ENCODE data around the gene CCDC87. TPM values are rescaled to one million over a fixed set of nuclear protein-coding genes. Genes with fewer than 3 reads are reported as not detected.
"Not testable (repeated sequence)": the region's sequence is repeated elsewhere in the genome, so short reads cannot be mapped to it uniquely, and the experiment has no call there.

Gene CCDC87
- total and polyA plus RNA-seq, 3 donors from 2014 or later = 14.4 to 37.2 (median 26.3) TPM

DNA sequence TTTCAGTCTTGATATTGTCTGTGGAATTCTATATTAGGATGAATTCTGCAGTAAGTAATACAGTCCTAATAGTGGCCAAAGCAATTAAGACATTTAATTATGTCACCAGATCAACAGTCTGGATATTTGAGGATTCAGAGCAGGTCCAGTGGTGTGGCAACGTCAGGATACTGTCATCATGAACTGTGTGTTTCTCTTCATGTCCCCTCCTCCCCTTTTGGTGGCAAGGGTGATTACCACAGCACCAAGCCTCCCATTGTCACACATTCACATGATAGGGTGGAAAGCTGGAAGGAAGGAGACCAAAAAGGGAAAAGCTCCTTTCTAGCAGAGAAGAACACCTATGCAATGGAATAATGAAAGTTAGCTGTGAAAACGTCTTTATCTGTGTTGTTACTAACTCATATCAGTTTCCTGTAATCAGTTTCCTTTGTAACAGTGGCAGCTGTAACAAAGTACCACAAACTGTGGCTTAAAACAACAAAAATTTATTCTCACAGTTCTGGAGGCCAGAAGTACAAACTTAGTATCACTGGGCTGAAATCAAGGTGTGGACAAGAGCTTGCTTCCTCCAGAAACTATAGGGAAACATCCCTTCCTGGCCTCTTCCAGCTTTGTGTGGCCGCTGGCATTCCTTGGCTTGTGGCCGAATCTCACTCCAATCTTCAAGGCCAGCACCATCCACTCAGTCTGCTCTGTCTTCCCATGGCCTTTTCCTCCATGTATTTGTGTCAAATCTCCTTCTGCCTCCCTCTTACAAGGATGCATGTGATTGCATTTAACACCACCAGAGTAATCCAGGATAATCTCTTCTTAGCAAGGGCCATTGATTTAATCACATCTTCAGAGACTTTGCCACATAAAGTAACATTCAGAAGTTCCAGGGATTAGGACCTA, 17.1 kb upstream of the CCDC87 start:
- peak; percentile 53 for DNase-seq
- H3K27ac ChIP-seq = peak overlapping the region in 1 of 2 donors; percentile 45
- intact Hi-C loops (cut with DNase I; ENCODE audit: low total_unique reads) = no loop called here
- peaks cover 29% of the 10 kb centered on the region for H3K4me1 ChIP-seq
- WGBS, 2 donors = 51 to 56% methylated on average over 4 of the region's 4 CpGs
- no peak overlapping the region for H3K4me3 ChIP-seq
- no peaks in the 10 kb centered on the region for H3K27me3 ChIP-seq
- no peak for TF ChIP-seq POLR2A (IDR thresholded peaks at IDR 0.05)
- no peak for TF ChIP-seq CTCF (IDR thresholded peaks at IDR 0.05)
- H3K9me3 ChIP-seq = no peaks in the 10 kb centered on the region
- no peaks in the 10 kb centered on the region for H3K36me3 ChIP-seq (ENCODE audit: low read depth, missing control alignments)

GRCh38 chr11:66607126-66607834, 14.4 kb upstream of the CCDC87 start:
- TF ChIP-seq POLR2A (IDR thresholded peaks at IDR 0.05) = no peak
- intact Hi-C loops (cut with DNase I; ENCODE audit: low total_unique reads) = no loop called here
- Histone ChIP-seq H3K27ac (peak overlapping the region; percentile 55 to 61), H3K9me3 (no peaks in the 10 kb centered on the region), H3K27me3 (no peaks in the 10 kb centered on the region), H3K4me1 (peaks cover 44% of the 10 kb centered on the region), H3K36me3 (ENCODE audit: low read depth, missing control alignments) (no peaks in the 10 kb centered on the region), H3K4me3 (no peak overlapping the region)
- 33 to 40% methylated on average over 8 of the region's 8 CpGs for WGBS, 2 donors
- peak; percentile 92 for DNase-seq

GRCh38 chr11:66606608-66607007, 13.7 kb upstream of the CCDC87 start:
- 76 to 80% methylated on average over 3 of the region's 3 CpGs for WGBS, 2 donors
- Histone ChIP-seq H3K4me1 (peaks cover 51% of the 10 kb centered on the region), H3K27ac (peak overlapping the region; percentile 55 to 61)
- DNase-seq; H3K4me3 ChIP-seq; intact Hi-C loops (cut with DNase I; ENCODE audit: low total_unique reads); H3K9me3 ChIP-seq; H3K36me3 ChIP-seq (ENCODE audit: low read depth, missing control alignments); H3K27me3 ChIP-seq: not testable (repeated sequence)

DNA sequence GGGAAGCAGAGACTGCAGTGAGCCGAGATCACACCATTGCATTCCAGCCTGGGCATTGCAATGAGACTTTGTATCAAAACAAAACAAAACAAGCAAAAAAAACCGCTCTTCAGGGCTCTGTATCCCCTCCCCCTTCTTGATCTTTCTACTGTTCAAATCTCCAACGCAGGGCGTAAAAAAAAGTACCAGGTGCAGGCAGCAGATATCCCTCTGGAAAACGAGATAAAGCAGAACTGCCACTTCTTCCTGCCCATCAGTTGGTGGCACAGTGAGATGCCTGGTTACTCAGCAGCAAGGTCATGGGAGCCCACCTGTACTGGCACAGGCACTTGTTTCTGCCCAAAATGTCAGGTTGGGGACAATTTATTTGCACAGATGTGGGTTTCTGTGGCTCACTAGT, 11.3 kb upstream of the CCDC87 start:
- no peaks in the 10 kb centered on the region for H3K36me3 ChIP-seq (ENCODE audit: low read depth, missing control alignments)
- WGBS, 2 donors = 56 to 71% methylated on average over 5 of the region's 5 CpGs

GRCh38 chr11:66603072-66603471, 10.2 kb upstream of the CCDC87 start:
- DNase-seq = no peak
- Histone ChIP-seq H3K9me3 (no peaks in the 10 kb centered on the region), H3K4me3 (no peak overlapping the region), H3K27ac (peak overlapping the region in 1 of 2 donors; percentile 5), H3K27me3 (no peaks in the 10 kb centered on the region), H3K4me1 (peaks cover 58% of the 10 kb centered on the region), H3K36me3 (ENCODE audit: low read depth, missing control alignments) (no peaks in the 10 kb centered on the region)
- intact Hi-C loops (cut with DNase I; ENCODE audit: low total_unique reads) = no loop called here
- WGBS, 2 donors = 93 to 95% methylated on average over 6 of the region's 6 CpGs
- TF ChIP-seq CTCF (IDR thresholded peaks at IDR 0.05) (no peak), POLR2A (IDR thresholded peaks at IDR 0.05) (no peak)

More for the DNA sequence above, 11.3 kb upstream of the CCDC87 start:
- Histone ChIP-seq H3K4me1 (peaks cover 64% of the 10 kb centered on the region), H3K9me3 (no peaks in the 10 kb centered on the region), H3K4me3 (no peak overlapping the region), H3K27ac (no peak overlapping the region), H3K27me3 (no peaks in the 10 kb centered on the region)
- TF ChIP-seq CTCF (IDR thresholded peaks at IDR 0.05) (no peak), POLR2A (IDR thresholded peaks at IDR 0.05) (no peak)
- DNase-seq = peak; percentile 63
- intact Hi-C loops (cut with DNase I; ENCODE audit: low total_unique reads) = no loop called here

All from testis (tissue), 3 donors.